ENCODE data around the gene ESPN.

The ESPN gene

DNA sequence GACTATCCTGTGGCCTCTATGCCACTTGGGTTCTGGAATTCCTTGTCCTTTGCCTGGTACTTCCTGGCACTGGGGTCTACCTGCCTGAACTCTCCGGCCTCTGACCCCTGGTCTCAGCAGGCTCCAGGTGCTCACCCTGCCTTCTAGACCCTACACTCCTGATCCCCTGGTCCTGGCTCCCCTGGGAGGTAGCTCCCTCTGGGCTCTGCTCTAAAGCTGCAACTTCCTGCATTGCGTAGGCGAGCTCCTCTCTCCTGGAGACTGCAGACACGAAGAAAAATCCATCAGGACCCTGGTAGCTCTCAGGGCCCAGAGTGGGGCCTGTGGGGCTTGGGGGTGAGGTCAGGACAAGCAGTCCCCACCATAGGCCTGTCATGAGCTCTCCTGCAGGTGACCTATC is 74.7 kb downstream of the ESPN start:
- TF ChIP-seq ZNF16 (tag by site-specific recombination; IDR thresholded peaks at IDR 0.05; ENCODE audit: low read depth) (no peak), ZNF660 (tag by site-specific recombination; IDR thresholded peaks at IDR 0.05) (no peak), ZNF184 (tag by site-specific recombination; IDR thresholded peaks at IDR 0.05) (no peak), ZNF175 (tag by site-specific recombination; IDR thresholded peaks at IDR 0.05) (no peak), ZNF560 (tag by site-specific recombination; IDR thresholded peaks at IDR 0.05; ENCODE audit: borderline replicate concordance) (no peak), ZNF221 (tag by site-specific recombination; IDR thresholded peaks at IDR 0.05; ENCODE audit: borderline replicate concordance) (no peak), ZFP37 (tag by site-specific recombination; IDR thresholded peaks at IDR 0.05) (no peak), SP3 (tag by site-specific recombination; IDR thresholded peaks at IDR 0.05) (no peak), KLF16 (tag by site-specific recombination; IDR thresholded peaks at IDR 0.05) (no peak), ZNF529 (tag by site-specific recombination; IDR thresholded peaks at IDR 0.05; ENCODE audit: insufficient replicate concordance) (no peak), ZNF433 (tag by site-specific recombination; IDR thresholded peaks at IDR 0.05; ENCODE audit: low read depth) (no peak), ZNF138 (tag by site-specific recombination; IDR thresholded peaks at IDR 0.05; ENCODE audit: borderline replicate concordance) (no peak), ZNF501 (tag by site-specific recombination; IDR thresholded peaks at IDR 0.05) (no peak), ZNF843 (tag by site-specific recombination; IDR thresholded peaks at IDR 0.05) (no peak)
- TF ChIP-seq, protein P1, sequence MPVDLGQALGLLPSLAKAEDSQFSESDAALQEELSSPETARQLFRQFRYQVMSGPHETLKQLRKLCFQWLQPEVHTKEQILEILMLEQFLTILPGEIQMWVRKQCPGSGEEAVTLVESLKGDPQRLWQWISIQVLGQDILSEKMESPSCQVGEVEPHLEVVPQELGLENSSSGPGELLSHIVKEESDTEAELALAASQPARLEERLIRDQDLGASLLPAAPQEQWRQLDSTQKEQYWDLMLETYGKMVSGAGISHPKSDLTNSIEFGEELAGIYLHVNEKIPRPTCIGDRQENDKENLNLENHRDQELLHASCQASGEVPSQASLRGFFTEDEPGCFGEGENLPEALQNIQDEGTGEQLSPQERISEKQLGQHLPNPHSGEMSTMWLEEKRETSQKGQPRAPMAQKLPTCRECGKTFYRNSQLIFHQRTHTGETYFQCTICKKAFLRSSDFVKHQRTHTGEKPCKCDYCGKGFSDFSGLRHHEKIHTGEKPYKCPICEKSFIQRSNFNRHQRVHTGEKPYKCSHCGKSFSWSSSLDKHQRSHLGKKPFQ (tag by site-specific recombination; IDR thresholded peaks at IDR 0.05): no peak
- TF ChIP-seq, protein P2, sequence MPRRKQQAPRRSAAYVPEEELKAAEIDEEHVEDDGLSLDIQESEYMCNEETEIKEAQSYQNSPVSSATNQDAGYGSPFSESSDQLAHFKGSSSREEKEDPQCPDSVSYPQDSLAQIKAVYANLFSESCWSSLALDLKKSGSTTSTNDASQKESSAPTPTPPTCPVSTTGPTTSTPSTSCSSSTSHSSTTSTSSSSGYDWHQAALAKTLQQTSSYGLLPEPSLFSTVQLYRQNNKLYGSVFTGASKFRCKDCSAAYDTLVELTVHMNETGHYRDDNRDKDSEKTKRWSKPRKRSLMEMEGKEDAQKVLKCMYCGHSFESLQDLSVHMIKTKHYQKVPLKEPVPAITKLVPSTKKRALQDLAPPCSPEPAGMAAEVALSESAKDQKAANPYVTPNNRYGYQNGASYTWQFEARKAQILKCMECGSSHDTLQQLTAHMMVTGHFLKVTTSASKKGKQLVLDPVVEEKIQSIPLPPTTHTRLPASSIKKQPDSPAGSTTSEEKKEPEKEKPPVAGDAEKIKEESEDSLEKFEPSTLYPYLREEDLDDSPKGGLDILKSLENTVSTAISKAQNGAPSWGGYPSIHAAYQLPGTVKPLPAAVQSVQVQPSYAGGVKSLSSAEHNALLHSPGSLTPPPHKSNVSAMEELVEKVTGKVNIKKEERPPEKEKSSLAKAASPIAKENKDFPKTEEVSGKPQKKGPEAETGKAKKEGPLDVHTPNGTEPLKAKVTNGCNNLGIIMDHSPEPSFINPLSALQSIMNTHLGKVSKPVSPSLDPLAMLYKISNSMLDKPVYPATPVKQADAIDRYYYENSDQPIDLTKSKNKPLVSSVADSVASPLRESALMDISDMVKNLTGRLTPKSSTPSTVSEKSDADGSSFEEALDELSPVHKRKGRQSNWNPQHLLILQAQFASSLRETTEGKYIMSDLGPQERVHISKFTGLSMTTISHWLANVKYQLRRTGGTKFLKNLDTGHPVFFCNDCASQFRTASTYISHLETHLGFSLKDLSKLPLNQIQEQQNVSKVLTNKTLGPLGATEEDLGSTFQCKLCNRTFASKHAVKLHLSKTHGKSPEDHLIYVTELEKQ (tag by site-specific recombination; IDR thresholded peaks at IDR 0.05; ENCODE audit: borderline replicate concordance): no peak
- ChIA-PET POLR2A (interaction anchor here (1.9 kb wide), 1 partner anchor 8 kb away, joined by 4 read pairs; the partner anchor contains the start of gene PLEKHG5), CTCF (interaction anchor here (0.6 to 2.2 kb wide), 9 partner anchors 9 to 226 kb away, joined by 3 to 13 read pairs (median 3); partner anchors contain the start of gene PLEKHG5)
- H3K4me3 ChIP-seq (ENCODE audit: low read depth, low read length): no peak overlapping the region
- H3K4me1 ChIP-seq (ENCODE audit: control insufficient read depth, insufficient read depth, low read length): no peaks in the 10 kb centered on the region
- peaks cover 0 to 3% of the 10 kb centered on the region in 2 experiments; a peak in 1 of 3 replicates for H3K36me3 ChIP-seq (ENCODE audit: control insufficient read depth in 2 of 2, insufficient read depth in 1 of 2, low read length in 2 of 2)
- H3K9me3 ChIP-seq (ENCODE audit: control insufficient read depth, insufficient read depth, low read depth, low read length): no peaks in the 10 kb centered on the region
- H3K27ac ChIP-seq (ENCODE audit: extremely low read depth, low read depth, low read length): no peak overlapping the region

DNA sequence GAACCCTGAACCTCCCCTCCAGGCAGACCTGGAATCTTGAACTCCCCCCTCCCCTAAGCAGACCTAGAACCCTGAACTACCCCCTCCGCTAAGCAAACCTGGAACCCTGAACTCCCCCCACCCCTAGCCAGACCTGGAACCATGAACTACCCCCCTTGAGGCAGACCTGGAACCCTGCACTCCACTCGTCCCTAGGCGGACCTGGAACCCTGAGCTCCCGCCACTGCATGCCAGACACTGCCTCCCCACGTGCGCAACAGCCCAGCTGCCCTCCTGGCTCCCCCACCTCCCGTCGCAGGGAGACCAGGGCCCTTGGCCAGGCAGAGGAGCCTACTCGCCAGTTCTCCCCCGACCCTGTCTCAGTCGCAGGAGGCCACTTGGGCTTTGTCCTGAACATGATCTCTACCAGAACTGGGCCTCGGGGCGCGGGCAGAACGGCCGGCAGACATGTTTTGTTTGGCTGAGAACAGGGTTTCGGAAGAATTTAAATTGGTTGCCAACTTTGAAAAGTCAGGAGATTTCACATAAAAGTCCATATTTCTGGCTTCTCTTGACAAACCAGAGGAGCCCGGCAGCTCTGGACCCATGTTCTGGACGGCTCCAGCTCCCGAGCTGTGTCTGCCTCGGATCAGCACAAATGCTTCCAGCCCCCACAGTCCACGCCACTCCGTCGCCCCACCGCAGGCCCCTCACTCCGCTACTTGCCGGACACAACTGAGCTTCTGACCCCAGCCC is 76.1 kb downstream of the ESPN start:
- no peak overlapping the region for H3K4me3 ChIP-seq (ENCODE audit: low read depth, low read length)
- no peaks in the 10 kb centered on the region for H3K36me3 ChIP-seq (ENCODE audit: control insufficient read depth in 2 of 2, insufficient read depth in 1 of 2, low read length in 2 of 2)
- H3K4me1 ChIP-seq (ENCODE audit: control insufficient read depth, insufficient read depth, low read length): no peaks in the 10 kb centered on the region
- ChIA-PET CTCF (interaction anchor here (0.6 kb wide), 1 partner anchor 23 kb away, joined by 3 read pairs; no protein-coding TSS in a partner anchor), POLR2A (interaction anchor here (1.9 kb wide), 1 partner anchor 10 kb away, joined by 4 read pairs; the partner anchor contains the start of gene PLEKHG5)
- no peak overlapping the region for H3K27ac ChIP-seq (ENCODE audit: extremely low read depth, low read depth, low read length)
- no peaks in the 10 kb centered on the region for H3K9me3 ChIP-seq (ENCODE audit: control insufficient read depth, insufficient read depth, low read depth, low read length)
- TF ChIP-seq, protein P3, sequence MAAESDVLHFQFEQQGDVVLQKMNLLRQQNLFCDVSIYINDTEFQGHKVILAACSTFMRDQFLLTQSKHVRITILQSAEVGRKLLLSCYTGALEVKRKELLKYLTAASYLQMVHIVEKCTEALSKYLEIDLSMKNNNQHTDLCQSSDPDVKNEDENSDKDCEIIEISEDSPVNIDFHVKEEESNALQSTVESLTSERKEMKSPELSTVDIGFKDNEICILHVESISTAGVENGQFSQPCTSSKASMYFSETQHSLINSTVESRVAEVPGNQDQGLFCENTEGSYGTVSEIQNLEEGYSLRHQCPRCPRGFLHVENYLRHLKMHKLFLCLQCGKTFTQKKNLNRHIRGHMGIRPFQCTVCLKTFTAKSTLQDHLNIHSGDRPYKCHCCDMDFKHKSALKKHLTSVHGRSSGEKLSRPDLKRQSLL (tag by site-specific recombination; IDR thresholded peaks at IDR 0.05): peak; percentile 64; the same call in 1 of the 2 replicates
- TF ChIP-seq ZNF623 (tag by site-specific recombination; IDR thresholded peaks at IDR 0.05) (no peak), ZNF341 (tag by site-specific recombination; IDR thresholded peaks at IDR 0.05; ENCODE audit: low read depth) (peak; percentile 9; the same call in 1 of the 2 replicates), ZNF16 (tag by site-specific recombination; IDR thresholded peaks at IDR 0.05; ENCODE audit: low read depth) (no peak)
- TF ChIP-seq, protein P4, sequence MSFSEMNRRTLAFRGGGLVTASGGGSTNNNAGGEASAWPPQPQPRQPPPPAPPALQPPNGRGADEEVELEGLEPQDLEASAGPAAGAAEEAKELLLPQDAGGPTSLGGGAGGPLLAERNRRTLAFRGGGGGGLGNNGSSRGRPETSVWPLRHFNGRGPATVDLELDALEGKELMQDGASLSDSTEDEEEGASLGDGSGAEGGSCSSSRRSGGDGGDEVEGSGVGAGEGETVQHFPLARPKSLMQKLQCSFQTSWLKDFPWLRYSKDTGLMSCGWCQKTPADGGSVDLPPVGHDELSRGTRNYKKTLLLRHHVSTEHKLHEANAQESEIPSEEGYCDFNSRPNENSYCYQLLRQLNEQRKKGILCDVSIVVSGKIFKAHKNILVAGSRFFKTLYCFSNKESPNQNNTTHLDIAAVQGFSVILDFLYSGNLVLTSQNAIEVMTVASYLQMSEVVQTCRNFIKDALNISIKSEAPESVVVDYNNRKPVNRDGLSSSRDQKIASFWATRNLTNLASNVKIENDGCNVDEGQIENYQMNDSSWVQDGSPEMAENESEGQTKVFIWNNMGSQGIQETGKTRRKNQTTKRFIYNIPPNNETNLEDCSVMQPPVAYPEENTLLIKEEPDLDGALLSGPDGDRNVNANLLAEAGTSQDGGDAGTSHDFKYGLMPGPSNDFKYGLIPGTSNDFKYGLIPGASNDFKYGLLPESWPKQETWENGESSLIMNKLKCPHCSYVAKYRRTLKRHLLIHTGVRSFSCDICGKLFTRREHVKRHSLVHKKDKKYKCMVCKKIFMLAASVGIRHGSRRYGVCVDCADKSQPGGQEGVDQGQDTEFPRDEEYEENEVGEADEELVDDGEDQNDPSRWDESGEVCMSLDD (tag by site-specific recombination; IDR thresholded peaks at IDR 0.05): peak; percentile 85
- TF ChIP-seq, protein P5, sequence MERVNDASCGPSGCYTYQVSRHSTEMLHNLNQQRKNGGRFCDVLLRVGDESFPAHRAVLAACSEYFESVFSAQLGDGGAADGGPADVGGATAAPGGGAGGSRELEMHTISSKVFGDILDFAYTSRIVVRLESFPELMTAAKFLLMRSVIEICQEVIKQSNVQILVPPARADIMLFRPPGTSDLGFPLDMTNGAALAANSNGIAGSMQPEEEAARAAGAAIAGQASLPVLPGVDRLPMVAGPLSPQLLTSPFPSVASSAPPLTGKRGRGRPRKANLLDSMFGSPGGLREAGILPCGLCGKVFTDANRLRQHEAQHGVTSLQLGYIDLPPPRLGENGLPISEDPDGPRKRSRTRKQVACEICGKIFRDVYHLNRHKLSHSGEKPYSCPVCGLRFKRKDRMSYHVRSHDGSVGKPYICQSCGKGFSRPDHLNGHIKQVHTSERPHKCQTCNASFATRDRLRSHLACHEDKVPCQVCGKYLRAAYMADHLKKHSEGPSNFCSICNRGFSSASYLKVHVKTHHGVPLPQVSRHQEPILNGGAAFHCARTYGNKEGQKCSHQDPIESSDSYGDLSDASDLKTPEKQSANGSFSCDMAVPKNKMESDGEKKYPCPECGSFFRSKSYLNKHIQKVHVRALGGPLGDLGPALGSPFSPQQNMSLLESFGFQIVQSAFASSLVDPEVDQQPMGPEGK (tag by site-specific recombination; IDR thresholded peaks at IDR 0.05): peak; percentile 28; the same call in 1 of the 2 replicates
